ENCODE measurements around the gene ADAR.

Gene ADAR

DNA sequence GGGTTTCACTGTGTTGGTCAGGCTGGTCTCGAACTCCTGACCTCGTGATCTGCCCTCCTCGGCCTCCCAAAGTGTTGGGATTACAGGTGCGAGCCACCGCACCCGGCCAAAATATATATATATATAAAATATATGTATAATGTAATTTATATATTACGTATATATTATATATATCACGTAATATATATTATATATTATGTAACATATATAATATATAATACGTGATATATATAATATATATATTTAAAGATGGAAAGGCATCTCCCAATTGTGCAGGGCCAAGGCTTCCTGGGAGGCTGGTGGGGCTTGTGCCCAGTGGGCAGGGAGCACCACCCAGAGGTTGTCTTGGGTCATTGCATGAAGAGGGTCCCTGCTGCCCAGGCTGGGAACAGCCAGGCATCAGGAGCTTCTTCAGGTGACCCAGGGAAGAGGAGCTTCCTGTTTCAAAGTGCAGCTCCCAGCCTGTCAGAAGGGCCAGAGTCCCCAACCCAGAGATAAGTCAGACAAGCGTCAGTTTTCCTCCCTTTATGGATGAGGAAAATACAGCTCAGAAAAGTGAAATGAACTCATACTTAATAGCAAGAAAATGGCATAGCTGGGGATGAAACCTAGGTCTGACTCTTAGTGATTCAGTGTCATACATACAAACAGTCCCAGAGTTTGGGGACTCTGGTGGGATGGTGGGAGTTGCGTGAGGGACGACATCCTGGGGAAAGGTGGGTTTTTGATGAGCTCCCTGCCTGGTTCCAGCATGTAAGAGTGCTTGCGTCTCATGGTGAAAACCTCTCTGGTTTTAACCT is 61.5 kb downstream of the ADAR start:
- DNase-seq (ENCODE audit: insufficient read length, low spot score) (peak; percentile 87), FAIRE-seq (no peak)
- TF ChIP-seq, protein P1, sequence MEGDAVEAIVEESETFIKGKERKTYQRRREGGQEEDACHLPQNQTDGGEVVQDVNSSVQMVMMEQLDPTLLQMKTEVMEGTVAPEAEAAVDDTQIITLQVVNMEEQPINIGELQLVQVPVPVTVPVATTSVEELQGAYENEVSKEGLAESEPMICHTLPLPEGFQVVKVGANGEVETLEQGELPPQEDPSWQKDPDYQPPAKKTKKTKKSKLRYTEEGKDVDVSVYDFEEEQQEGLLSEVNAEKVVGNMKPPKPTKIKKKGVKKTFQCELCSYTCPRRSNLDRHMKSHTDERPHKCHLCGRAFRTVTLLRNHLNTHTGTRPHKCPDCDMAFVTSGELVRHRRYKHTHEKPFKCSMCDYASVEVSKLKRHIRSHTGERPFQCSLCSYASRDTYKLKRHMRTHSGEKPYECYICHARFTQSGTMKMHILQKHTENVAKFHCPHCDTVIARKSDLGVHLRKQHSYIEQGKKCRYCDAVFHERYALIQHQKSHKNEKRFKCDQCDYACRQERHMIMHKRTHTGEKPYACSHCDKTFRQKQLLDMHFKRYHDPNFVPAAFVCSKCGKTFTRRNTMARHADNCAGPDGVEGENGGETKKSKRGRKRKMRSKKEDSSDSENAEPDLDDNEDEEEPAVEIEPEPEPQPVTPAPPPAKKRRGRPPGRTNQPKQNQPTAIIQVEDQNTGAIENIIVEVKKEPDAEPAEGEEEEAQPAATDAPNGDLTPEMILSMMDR (IDR thresholded peaks at IDR 0.05; ENCODE audit: insufficient read depth, missing control alignments): peak; percentile 88

DNA sequence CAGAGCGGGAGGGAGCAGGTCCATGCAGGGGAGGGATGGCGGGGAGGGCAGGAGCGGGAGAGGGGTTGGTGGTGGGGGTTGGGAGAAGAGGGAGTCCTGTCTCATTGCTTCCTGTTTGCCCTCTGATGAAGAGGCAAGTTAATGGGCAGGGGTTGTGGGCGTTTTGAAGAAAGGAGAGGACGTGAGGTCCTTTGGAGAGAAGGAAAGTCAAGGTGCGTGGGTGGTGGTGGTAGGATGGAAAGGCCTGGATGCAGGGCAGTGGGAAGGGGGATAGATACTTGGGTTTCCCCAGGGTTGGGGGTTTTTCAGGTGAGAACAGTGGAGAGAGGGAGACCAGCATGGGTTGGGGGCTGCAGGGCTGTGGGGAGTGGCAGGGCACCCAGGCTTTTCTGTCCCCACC is 66.8 kb downstream of the ADAR start:
- FAIRE-seq (no peak), DNase-seq (ENCODE audit: insufficient read length, low spot score) (no peak)
- TF ChIP-seq, protein P1 (IDR thresholded peaks at IDR 0.05; ENCODE audit: insufficient read depth, missing control alignments): no peak

DNA sequence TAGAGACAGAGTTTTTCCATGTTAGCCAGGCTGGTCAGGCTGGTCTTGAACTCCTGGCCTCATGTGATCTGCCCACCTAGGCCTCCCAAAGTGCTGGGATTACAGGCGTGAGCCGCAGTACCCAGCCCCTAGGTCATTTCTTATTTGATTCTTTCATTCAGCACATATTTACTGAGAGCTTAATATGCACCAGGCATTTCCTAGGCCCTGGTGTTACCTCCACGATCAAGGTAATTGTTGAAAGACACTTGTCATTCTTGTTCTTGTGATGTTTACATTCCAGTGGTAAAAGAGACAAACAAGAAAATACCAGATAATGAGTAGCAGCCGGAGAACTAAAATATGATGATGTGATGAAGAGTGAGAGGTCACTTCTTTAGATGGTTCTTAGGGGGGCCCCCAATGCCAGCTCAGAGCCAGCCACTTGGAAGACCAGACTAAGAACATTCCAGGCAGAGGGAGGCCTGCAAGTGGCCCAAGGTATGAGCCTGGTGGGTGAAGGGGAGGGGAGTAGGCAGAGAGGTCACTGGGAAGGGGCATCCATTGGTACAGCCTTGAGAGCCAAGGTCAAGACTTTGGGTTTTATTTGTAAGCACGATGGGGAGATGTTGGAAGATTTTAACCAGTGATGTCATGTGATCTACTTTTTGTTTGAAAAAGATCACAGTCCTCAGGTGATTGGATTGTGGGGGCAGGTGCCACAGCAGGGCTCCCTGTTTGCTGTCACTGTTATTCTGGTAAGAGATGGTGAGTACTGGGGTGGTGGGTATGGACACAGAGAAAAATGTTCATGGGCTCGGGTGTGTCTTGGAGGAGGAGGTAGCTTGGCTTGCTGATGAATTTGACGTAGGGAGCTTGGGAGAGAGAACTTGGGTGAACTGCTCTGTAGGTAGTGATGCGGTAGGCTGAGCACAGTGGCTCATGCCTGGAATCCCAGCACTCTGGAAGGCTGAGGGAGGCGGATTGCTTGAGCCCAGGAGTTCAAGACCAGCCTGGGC is 68.2 kb downstream of the ADAR start:
- DNase-seq (ENCODE audit: insufficient read length, low spot score): no peak
- TF ChIP-seq, protein P1 (IDR thresholded peaks at IDR 0.05; ENCODE audit: insufficient read depth, missing control alignments): no peak
- FAIRE-seq: no peak

DNA sequence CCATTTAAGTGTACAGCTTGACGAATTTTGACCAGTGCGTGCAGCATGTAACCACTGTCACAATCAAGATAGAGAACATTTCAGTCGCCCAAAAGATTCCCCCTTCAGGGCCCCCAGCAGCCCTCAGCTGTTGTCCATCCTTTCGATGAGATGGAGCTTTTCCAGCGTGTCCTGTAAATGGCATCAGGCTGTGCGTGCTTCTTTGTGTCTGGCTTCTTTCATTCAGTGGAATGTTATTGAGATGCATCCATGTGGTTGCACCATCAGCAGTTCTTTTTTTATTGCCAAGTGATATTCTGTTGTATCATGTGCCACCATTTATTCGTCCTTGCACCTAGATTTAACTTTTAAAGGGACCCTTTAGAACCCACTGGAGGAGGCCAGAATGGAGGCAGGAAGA is 71.4 kb downstream of the ADAR start:
- DNase-seq (ENCODE audit: insufficient read length, low spot score): no peak
- TF ChIP-seq, protein P1 (IDR thresholded peaks at IDR 0.05; ENCODE audit: insufficient read depth, missing control alignments): no peak

DNA sequence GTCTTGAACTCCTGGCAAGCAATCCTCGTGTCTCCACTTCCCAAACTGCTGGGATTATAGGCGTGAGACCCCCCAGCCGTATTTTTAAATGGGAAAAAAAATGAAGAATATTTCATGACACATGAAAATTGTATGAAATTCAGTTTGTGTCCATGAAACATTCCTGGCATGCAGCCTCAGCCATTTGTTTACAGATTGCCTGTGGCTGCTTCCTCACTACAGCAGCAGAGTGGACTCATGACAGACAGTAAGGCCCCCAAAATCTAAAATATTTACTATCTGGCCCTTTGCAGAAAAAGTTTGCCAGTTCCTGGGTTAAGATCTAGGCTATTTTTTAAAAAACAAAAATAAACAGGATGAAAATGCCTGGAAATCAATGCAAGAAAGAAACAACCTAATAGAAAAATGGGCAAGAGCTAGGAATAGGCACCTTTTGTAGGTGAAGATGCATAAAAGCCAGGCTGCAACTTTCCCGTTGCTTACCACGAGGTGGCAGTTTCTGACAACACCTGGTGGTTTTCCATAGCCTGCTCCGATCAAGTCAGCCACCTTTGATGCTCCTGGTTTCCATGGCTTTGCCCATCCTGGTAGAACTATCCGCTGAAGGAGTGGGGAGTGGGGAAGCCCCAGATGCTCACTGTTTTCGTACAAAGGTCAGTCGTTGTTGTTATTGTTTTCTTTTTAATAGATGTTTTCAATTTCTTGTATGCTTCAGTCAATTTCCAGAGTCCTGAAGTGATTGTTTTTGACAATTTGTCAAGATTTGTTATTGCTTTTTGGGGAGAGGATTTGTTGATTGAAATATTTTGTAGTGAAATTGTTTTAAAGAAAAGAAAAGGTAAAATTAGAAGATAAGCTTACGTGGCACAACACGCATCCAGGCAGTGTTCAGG is 73.8 kb downstream of the ADAR start:
- FAIRE-seq: peak; percentile 16
- peak; percentile 54 for DNase-seq (ENCODE audit: insufficient read length, low spot score)

More for the DNA sequence above, 71.4 kb downstream of the ADAR start:
- no peak for FAIRE-seq

More for the DNA sequence above, 73.8 kb downstream of the ADAR start:
- TF ChIP-seq, protein P1 (IDR thresholded peaks at IDR 0.05; ENCODE audit: insufficient read depth, missing control alignments): peak; percentile 74
